GM10248 (cell line): ENCODE results near the gene ACBD4.
A peak's percentile ranks its signal among the peaks of the same experiment; 100 is the strongest.

ENCODE experiments used
- CTCF ChIA-PET: fragments of 300-600 bp; sonication (Branson Sonifier 250); formaldehyde crosslinking; extraction: SDS; loops from one replicate; lab custom pipeline; 2021; ENCODE audit warnings: antibody characterized with exemption; lab: Yijun Ruan, JAX
- POLR2A ChIA-PET: fragments of 350-650 bp; sonication (Branson Sonifier 250); formaldehyde crosslinking; extraction: SDS; loops from one replicate; lab custom pipeline; 2020; ENCODE audit warnings: antibody characterized with exemption; lab: Yijun Ruan, JAX
- DNase-seq: peaks from one replicate; pipeline ENCODE4 v3.0.0; 2012; ENCODE audit errors: extremely low spot score
- CTCF ChIP-seq: IDR thresholded peaks from 2 replicates; pipeline ENCODE4 v1.5.1; 2012; ENCODE audit warnings: mild to moderate bottlenecking, low read depth; ENCODE audit errors: extremely low read depth, missing control alignments, control extremely low read depth

ACBD4 gene

GRCh38 chr17:45104029-45104428 lies 31.5 kb upstream of the ACBD4 start:
- CTCF ChIA-PET = interaction anchor here (1.0 to 6.9 kb wide), 4 partner anchors 8 to 327 kb away, joined by 4 to 87 read pairs (median 4); partner anchors contain the start of gene ACBD4

GRCh38 chr17:45104497-45104896 lies 31.0 kb upstream of the ACBD4 start:
- ChIA-PET CTCF (interaction anchor here (1.1 to 6.9 kb wide), 3 partner anchors 31 to 327 kb away, joined by 4 to 87 read pairs (median 4); partner anchors contain the start of gene ACBD4), POLR2A (no interaction called here)
- DNase-seq = no peak
- TF ChIP-seq CTCF = no peak

More at GRCh38 chr17:45104029-45104428, 31.5 kb upstream of the ACBD4 start:
- TF ChIP-seq CTCF = no peak
- POLR2A ChIA-PET = no interaction called here
- DNase-seq = no peak

DNA sequence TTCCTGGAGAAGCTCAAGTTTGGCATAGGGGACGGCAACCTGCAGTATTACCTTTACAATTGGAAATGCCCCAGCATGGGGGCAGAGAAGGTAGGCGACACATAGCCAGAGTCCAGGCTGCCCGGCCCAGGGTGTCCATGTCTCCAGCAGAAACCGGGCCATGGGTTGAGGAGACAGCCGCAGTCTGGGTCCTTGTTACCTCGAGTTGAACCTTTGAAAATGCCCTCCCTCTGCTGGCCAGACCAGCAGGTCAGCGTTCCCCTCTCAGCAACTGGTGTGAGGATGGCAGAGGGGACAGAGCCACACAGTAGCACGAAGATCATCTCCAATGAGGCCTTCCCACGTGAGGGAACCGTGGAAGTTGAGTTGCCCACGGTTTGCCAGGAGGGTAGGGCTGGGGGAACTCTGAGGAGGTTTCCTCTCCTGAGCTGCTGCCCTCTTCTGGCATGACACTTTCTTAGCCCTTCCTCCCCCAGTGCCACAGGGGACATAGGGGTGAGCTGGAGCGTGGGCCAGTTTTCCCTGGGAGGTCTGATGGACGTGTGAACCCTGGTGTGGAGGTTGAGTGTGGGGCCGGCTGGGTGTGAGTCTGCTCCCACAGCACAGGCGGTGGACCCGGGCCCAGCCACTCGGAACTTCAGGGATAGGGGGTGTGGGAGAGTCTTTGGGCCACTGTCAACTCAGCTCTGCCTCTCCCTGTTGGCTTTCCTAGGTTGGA lies 30.4 kb upstream of the ACBD4 start:
- no peak for DNase-seq
- ChIA-PET CTCF (interaction anchor here (1.1 to 6.9 kb wide), 6 partner anchors 8 to 330 kb away, joined by 4 to 87 read pairs (median 4); partner anchors contain the start of gene ACBD4), POLR2A (interaction anchor here (0.6 kb wide), 1 partner anchor 56 kb away, joined by 8 read pairs; no protein-coding TSS in a partner anchor)
- TF ChIP-seq CTCF = peak; percentile 3

DNA sequence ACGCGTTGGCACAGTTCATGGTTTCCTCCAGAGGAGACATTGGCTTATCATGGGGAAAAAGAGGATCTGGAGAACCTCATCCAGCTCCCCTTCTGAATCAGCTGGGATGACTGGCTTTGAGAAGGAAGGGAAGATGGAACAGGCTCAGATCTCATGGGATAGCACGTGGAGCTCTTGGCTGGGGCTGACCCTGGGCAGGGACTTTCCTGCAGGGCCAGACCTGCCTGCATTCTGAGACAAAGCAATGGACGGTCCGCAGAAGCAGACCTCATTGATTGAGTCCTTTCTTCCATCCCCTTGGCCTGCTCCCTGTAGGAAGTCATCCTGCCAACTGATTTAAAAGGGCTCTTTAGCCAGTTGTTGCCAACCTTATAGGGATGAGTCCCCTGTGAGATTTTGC lies 29.4 kb upstream of the ACBD4 start:
- ChIA-PET CTCF (interaction anchor here (1.1 to 1.4 kb wide), 4 partner anchors 9 to 331 kb away, joined by 4 to 7 read pairs (median 5); partner anchors contain the start of gene ACBD4), POLR2A (no interaction called here)
- no peak for TF ChIP-seq CTCF
- DNase-seq = no peak

DNA sequence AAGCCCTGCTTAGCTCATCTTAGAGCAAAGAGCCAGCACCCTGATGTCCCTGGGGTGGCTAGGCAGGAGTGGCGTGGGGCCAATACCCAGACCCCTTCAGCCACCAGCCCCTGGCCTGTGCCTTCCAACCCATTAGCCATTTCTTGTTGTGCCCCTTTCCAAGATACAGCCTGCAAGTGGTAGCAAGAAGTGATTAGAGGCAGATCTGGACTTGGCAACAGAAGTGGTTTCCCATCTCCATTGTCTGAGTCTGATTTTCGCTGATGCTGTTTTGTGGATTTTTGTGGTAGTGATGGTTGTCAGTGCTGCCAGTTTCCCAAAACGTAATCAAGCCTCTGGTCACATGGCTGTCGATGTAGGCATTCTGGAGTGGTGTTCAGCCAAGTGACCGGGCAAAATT lies 28.9 kb upstream of the ACBD4 start:
- ChIA-PET CTCF (interaction anchor here (1.1 to 1.4 kb wide), 3 partner anchors 10 to 186 kb away, joined by 5 to 7 read pairs (median 5); partner anchors contain the start of gene ACBD4), POLR2A (no interaction called here)

More for the DNA sequence above, 28.9 kb upstream of the ACBD4 start:
- no peak for DNase-seq
- TF ChIP-seq CTCF = no peak
